ENCODE results near the gene ATN1.

The ATN1 gene

GRCh38 chr12:6975297-6976032 lies 47.7 kb downstream of the ATN1 start:
- DNase-seq = no peak

- no peak for DNase-seq
These were observed 49.9 kb downstream of the ATN1 start for GRCh38 chr12:6977653-6978052.

GRCh38 chr12:6978188-6978587 lies 50.4 kb downstream of the ATN1 start:
- no peak for DNase-seq

- no peak for DNase-seq
These were observed 50.9 kb downstream of the ATN1 start for GRCh38 chr12:6978611-6979011.

- DNase-seq = no peak
These were observed 51.3 kb downstream of the ATN1 start for GRCh38 chr12:6979021-6979420.

GRCh38 chr12:6979453-6979852 lies 51.7 kb downstream of the ATN1 start:
- DNase-seq = no peak

GRCh38 chr12:6980075-6980474 lies 52.3 kb downstream of the ATN1 start:
- DNase-seq = no peak

GRCh38 chr12:6980740-6981139 lies 53.0 kb downstream of the ATN1 start:
- DNase-seq = no peak

GRCh38 chr12:6981152-6982052 lies 53.6 kb downstream of the ATN1 start:
- DNase-seq = no peak

- no peak for DNase-seq
These were observed 54.8 kb downstream of the ATN1 start for GRCh38 chr12:6982532-6982931.

GRCh38 chr12:6987956-6988553 lies 60.3 kb downstream of the ATN1 start:
- peak in 1 of 14 donors; percentile 84 for DNase-seq
